HCT116 (cell line): Measurements from ENCODE around the gene FOXP1. TPM values are rescaled to one million over a fixed set of nuclear protein-coding genes. Genes with fewer than 3 reads are reported as not detected.

ENCODE experiments used
- ATAC-seq: fragments of 200-7000 bp; cut with Tn5 transposase; 2 replicates; pipeline ENCODE4 v1.9.1; 2020; ENCODE audit warnings: mild to moderate bottlenecking, moderate library complexity
- BruUV-seq: library from RNA; stranded (reverse); fragments of 400-500 nt; replicated peaks from 2 replicates; lab custom pipeline; 2021; lab: Mats Ljungman, UMichigan
- CTCF ChIA-PET: fragments of 300-600 bp; sonication (Branson Sonifier 250); formaldehyde crosslinking; loops from one replicate; lab custom pipeline; 2021; ENCODE audit warnings: antibody characterized with exemption; lab: Charles Lee
- POLR2A ChIA-PET: fragments of 300-600, 350-600 bp; sonication (Branson Sonifier 250); formaldehyde crosslinking; loops from one replicate; lab custom pipeline; 2021; ENCODE audit warnings: antibody characterized with exemption; lab: Charles Lee
- RAD21 ChIA-PET, 2 experiments: fragments of 300-600 bp; sonication (Branson Sonifier 250); formaldehyde crosslinking; loops; one replicate each; lab custom pipeline; 2023; ENCODE audit warnings: low total read pairs in 2 of 2; ENCODE audit not compliant: uncharacterized antibody in 2 of 2, unreplicated experiment in 2 of 2, low non-redundant PET in 1 of 2; lab: Charles Lee
- DNase-seq: peaks from one replicate; pipeline ENCODE4 v3.0.0-alpha.2; 2010; ENCODE audit warnings: low read depth, low spot score
- H2AFZ ChIP-seq: fragments of 200-600 bp; shearing (Covaris generic), sonication (generic); 2 replicates; pipeline ENCODE4 v1.6.1; 2017; ENCODE audit warnings: low read depth, mixed run types, mixed read lengths, antibody characterized with exemption, low read length; ENCODE audit not compliant: poor library complexity, severe bottlenecking
- H3K27ac ChIP-seq: 2 replicates; pipeline ENCODE4 v1.5.1; 2012; ENCODE audit warnings: low read depth, low read length
- H3K27me3 ChIP-seq: fragments of 200-600 bp; sonication (generic); 2 replicates; pipeline ENCODE4 v1.6.1; 2016; ENCODE audit warnings: mixed run types, low read length, mixed read lengths; ENCODE audit not compliant: insufficient read depth
- H3K36me3 ChIP-seq, 2 experiments: fragments of 200-500 bp in 1 of 2; fragments of 200-600 bp in 1 of 2; sonication (Bioruptor generic) in 1 of 2; sonication (generic) in 1 of 2; 2 replicates each; pipeline versions ENCODE4 v1.5.1 to v1.6.1; 2014 to 2016; ENCODE audit warnings: low read length in 2 of 2, inconsistent platforms in 1 of 2, mixed read lengths in 1 of 2, mixed run types in 1 of 2; ENCODE audit not compliant: insufficient read depth in 2 of 2, control insufficient read depth in 1 of 2
- H3K4me1 ChIP-seq, 2 experiments: fragments of 200-600 bp in 1 of 2; sonication (generic) in 1 of 2; 2 replicates each; pipeline versions ENCODE4 v1.5.1 to v1.6.1; 2012 to 2017; ENCODE audit warnings: low read length in 2 of 2, inconsistent platforms in 1 of 2, mild to moderate bottlenecking in 1 of 2, mixed read lengths in 1 of 2, mixed run types in 1 of 2, moderate library complexity in 1 of 2; ENCODE audit not compliant: insufficient read depth in 2 of 2, control insufficient read depth in 1 of 2
- H3K4me2 ChIP-seq: fragments of 200-600 bp; sonication (generic); 2 replicates; pipeline ENCODE4 v1.6.1; 2017; ENCODE audit warnings: mixed run types, low read length, mixed read lengths
- H3K4me3 ChIP-seq, 2 experiments: fragments of 200-600 bp in 1 of 2; sonication (generic) in 1 of 2; replicated peaks in 1 of 2; 2 replicates each; pipeline ENCODE4 v1.5.1; 2011 to 2016; ENCODE audit warnings: low read length in 2 of 2, control low read depth in 1 of 2, low read depth in 1 of 2, mild to moderate bottlenecking in 1 of 2, mixed read lengths in 1 of 2, mixed run types in 1 of 2
- H3K79me2 ChIP-seq: fragments of 200-600 bp; sonication (generic); 2 replicates; pipeline ENCODE4 v1.6.1; 2017; ENCODE audit warnings: mild to moderate bottlenecking, mixed run types, low read length, moderate library complexity, mixed read lengths; ENCODE audit not compliant: insufficient read depth
- H3K9ac ChIP-seq: fragments of 200-600 bp; sonication (generic); 2 replicates; pipeline ENCODE4 v1.6.1; 2016; ENCODE audit warnings: low read length, mixed read lengths
- H3K9me2 ChIP-seq: fragments of 200-600 bp; sonication (generic), shearing (Covaris generic); 2 replicates; pipeline ENCODE4 v1.6.1; 2017; ENCODE audit warnings: mixed run types, mild to moderate bottlenecking, moderate library complexity; ENCODE audit not compliant: insufficient read depth
- H3K9me3 ChIP-seq, 2 experiments: fragments of 200-500 bp in 1 of 2; fragments of 200-600 bp in 1 of 2; sonication (Bioruptor generic) in 1 of 2; sonication (generic) in 1 of 2; 2 replicates each; pipeline ENCODE4 v1.6.1; 2014 to 2017; ENCODE audit warnings: low read length in 2 of 2, mixed read lengths in 2 of 2, inconsistent platforms in 1 of 2, low read depth in 1 of 2, mild to moderate bottlenecking in 1 of 2, mixed run types in 1 of 2, moderate library complexity in 1 of 2; ENCODE audit not compliant: control insufficient read depth in 1 of 2, insufficient read depth in 1 of 2
- H4K20me1 ChIP-seq: fragments of 200-600 bp; sonication (generic), shearing (Covaris generic); 2 replicates; pipeline ENCODE4 v1.6.1; 2017; ENCODE audit warnings: mixed run types, mild to moderate bottlenecking, moderate library complexity; ENCODE audit not compliant: insufficient read depth
- ATF3 ChIP-seq: IDR thresholded peaks from 2 replicates; pipeline ENCODE4 v1.6.1; 2012
- CBX3 ChIP-seq: IDR thresholded peaks from 2 replicates; pipeline ENCODE4 v1.6.1; 2012; ENCODE audit warnings: low read depth
- CEBPB ChIP-seq: IDR thresholded peaks from 2 replicates; pipeline ENCODE4 v1.6.1; 2012; ENCODE audit warnings: low read depth
- CTCF ChIP-seq, 3 experiments: fragments of 200-600 bp in 1 of 3; sonication (generic) in 1 of 3; IDR thresholded peaks in 2 of 3; conservative IDR thresholded peaks in 1 of 3; 2 replicates each; pipeline ENCODE4 v1.5.1; 2012 to 2017; ENCODE audit warnings: low read depth in 2 of 3, low read length in 2 of 3, antibody characterized with exemption in 1 of 3, borderline replicate concordance in 1 of 3, control low read depth in 1 of 3, mild to moderate bottlenecking in 1 of 3, mixed read lengths in 1 of 3, mixed run types in 1 of 3, moderate library complexity in 1 of 3; ENCODE audit not compliant: insufficient read depth in 1 of 3
- EGR1 ChIP-seq: IDR thresholded peaks from 2 replicates; pipeline ENCODE4 v1.6.1; 2012; ENCODE audit warnings: low read depth
- ELF1 ChIP-seq: IDR thresholded peaks from 2 replicates; pipeline ENCODE4 v1.6.1; 2012; ENCODE audit warnings: low read depth, borderline replicate concordance
- EZH2phosphoT487 ChIP-seq: fragments of 200-600 bp; IDR thresholded peaks from 2 replicates; pipeline ENCODE4 v1.6.1; 2018; ENCODE audit warnings: antibody characterized with exemption, borderline replicate concordance
- JUND ChIP-seq: IDR thresholded peaks from 2 replicates; pipeline ENCODE4 v1.6.1; 2012
- MAX ChIP-seq: IDR thresholded peaks from 2 replicates; pipeline ENCODE4 v1.6.1; 2012
- POLR2AphosphoS5 ChIP-seq: IDR thresholded peaks from 2 replicates; pipeline ENCODE4 v1.6.1; 2011; ENCODE audit warnings: mild to moderate bottlenecking, low read depth, low read length, moderate library complexity
- SIN3A ChIP-seq: IDR thresholded peaks from 2 replicates; pipeline ENCODE4 v1.6.1; 2012; ENCODE audit warnings: low read depth
- SP1 ChIP-seq: IDR thresholded peaks from 2 replicates; pipeline ENCODE4 v1.6.1; 2012; ENCODE audit warnings: low read depth
- TCF7L2 ChIP-seq: IDR thresholded peaks from 2 replicates; pipeline ENCODE4 v1.7.0; 2011; ENCODE audit warnings: borderline replicate concordance, inconsistent platforms; ENCODE audit not compliant: insufficient read depth, insufficient read length; ENCODE audit errors: extremely low read depth
- ZFX ChIP-seq: fragments of 450-650 bp; IDR thresholded peaks from 2 replicates; pipeline ENCODE4 v1.6.1; 2017
- ZNF274 ChIP-seq: fragments of 200-500 bp; sonication (Bioruptor generic); IDR thresholded peaks from 2 replicates; pipeline ENCODE4 v1.6.1; 2014; ENCODE audit warnings: mild to moderate bottlenecking, low read depth, low read length, inconsistent platforms
- intact Hi-C: fragments of 100-400 bp; cut with micrococcal nuclease; formaldehyde crosslinking; loops from 2 replicates; pipeline ENCODE4 v1.10.0; 2022
- total RNA-seq: library from RNA; stranded (reverse); gene quantifications from one replicate; pipeline ENCODE4 v1.2.1, GENCODE V29; 2021; ENCODE audit not compliant: unreplicated experiment
- TF ChIP-seq, protein P1 (sequence below): IDR thresholded peaks from 2 replicates; pipeline ENCODE4 v1.6.1; 2011; ENCODE audit warnings: mild to moderate bottlenecking, low read length, moderate library complexity; ENCODE audit not compliant: insufficient replicate concordance; ENCODE audit errors: extremely low read depth

FOXP1 gene
- total RNA-seq, 1 experiment from 2014 or later, result 11.4 TPM

- Histone ChIP-seq H4K20me1 (no peaks in the 10 kb centered on the region), H3K9me2 (no peaks in the 10 kb centered on the region), H3K79me2 (no peaks in the 10 kb centered on the region), H3K9me3 (no peaks in the 10 kb centered on the region), H3K4me1 (no peaks in the 10 kb centered on the region), H3K4me2 (no peak overlapping the region), H3K27ac (no peak overlapping the region), H3K4me3 (no peak overlapping the region), H3K36me3 (no peaks in the 10 kb centered on the region), H2AFZ (no peak overlapping the region), H3K27me3 (no peaks in the 10 kb centered on the region), H3K9ac (no peak overlapping the region)
- POLR2A ChIA-PET, result interaction anchor here (0.7 kb wide), 1 partner anchor 230 kb away, joined by 5 read pairs; no protein-coding TSS in a partner anchor
- ATAC-seq, result no peak
- CTCF ChIA-PET, result no interaction called here
- DNase-seq, result no peak
- RAD21 ChIA-PET, result no interaction called here
- BruUV-seq, result no TSS peak
- intact Hi-C loops, result no loop called here
- no peak for TF ChIP-seq POLR2AphosphoS5
- no peak for TF ChIP-seq ZFX
- no peak for TF ChIP-seq ATF3
- no peak for TF ChIP-seq EGR1
- TF ChIP-seq, protein P1, sequence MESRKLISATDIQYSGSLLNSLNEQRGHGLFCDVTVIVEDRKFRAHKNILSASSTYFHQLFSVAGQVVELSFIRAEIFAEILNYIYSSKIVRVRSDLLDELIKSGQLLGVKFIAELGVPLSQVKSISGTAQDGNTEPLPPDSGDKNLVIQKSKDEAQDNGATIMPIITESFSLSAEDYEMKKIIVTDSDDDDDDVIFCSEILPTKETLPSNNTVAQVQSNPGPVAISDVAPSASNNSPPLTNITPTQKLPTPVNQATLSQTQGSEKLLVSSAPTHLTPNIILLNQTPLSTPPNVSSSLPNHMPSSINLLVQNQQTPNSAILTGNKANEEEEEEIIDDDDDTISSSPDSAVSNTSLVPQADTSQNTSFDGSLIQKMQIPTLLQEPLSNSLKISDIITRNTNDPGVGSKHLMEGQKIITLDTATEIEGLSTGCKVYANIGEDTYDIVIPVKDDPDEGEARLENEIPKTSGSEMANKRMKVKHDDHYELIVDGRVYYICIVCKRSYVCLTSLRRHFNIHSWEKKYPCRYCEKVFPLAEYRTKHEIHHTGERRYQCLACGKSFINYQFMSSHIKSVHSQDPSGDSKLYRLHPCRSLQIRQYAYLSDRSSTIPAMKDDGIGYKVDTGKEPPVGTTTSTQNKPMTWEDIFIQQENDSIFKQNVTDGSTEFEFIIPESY, result no peak
- no peak for TF ChIP-seq CEBPB
- no peak for TF ChIP-seq ZNF274
- no peak for TF ChIP-seq SIN3A
- no peak for TF ChIP-seq TCF7L2
- TF ChIP-seq ELF1, result no peak
- no peak for TF ChIP-seq CBX3
- no peak for TF ChIP-seq EZH2phosphoT487
- no peak for TF ChIP-seq JUND
- TF ChIP-seq CTCF (IDR thresholded peaks at IDR 0.05 in 2 of 3, conservative IDR thresholded peaks at IDR 0.05 in 1 of 3; ENCODE audit: borderline replicate concordance in 1 of 3, insufficient read depth in 1 of 3, low read depth in 2 of 3, low read length in 2 of 3), result no peak
- no peak for TF ChIP-seq SP1
- no peak for TF ChIP-seq MAX
Measured at GRCh38 chr3:71559021-71559420, 24.5 kb downstream of the FOXP1 start.
